Measurements from ENCODE around the gene CGNL1.

The CGNL1 gene

GRCh38 chr15:57518779-57519405 is 142.6 kb downstream of the CGNL1 start:
- DNase-seq (ENCODE audit: extremely low read depth in 1 of 2, low read depth in 1 of 2): no peak

GRCh38 chr15:57519806-57520205 is 143.5 kb downstream of the CGNL1 start:
- no peak for DNase-seq (ENCODE audit: extremely low read depth in 1 of 2, low read depth in 1 of 2)

GRCh38 chr15:57521503-57521902 is 145.2 kb downstream of the CGNL1 start:
- DNase-seq (ENCODE audit: extremely low read depth in 1 of 2, low read depth in 1 of 2): no peak

DNA sequence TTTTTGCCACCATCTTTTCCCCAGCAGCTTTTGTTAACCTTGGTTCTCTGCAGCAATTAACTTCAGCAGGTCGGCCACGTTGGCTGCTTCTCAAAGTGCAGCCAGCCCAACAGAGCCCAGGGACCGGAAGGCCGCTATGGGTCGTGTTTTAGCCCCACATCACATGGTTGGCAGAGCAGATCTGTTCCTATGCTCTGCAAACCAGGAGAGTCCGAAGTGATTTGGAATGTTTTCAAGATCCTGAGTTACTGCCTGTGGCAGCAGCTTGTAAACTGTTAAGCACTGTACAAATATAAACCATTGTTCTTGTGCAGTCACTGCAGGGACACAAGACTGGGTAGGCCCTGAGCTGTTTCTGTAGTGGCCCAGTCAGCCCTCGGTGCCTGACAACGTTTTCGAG is 145.8 kb downstream of the CGNL1 start:
- no peak for DNase-seq (ENCODE audit: extremely low read depth in 1 of 2, low read depth in 1 of 2)

DNA sequence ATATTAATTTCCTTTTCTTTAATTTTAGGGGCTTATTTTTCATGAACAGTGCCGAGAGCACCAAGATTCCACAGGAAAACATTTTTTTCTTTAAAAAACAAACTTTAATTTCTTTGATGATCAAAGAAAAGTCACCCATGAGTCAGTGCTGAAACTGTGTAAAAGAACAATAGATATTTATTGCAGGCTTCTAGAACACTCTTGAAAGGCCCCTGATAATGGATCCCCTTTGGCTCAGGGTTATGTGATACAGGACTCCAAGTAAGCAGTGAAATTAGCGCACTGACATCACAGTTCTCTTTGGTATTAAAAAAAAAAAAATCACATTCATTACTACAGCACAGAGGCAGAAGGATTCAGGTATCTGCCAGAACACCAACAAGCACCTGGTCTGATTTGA is 149.3 kb downstream of the CGNL1 start:
- no peak for DNase-seq (ENCODE audit: extremely low read depth in 1 of 2, low read depth in 1 of 2)

DNA sequence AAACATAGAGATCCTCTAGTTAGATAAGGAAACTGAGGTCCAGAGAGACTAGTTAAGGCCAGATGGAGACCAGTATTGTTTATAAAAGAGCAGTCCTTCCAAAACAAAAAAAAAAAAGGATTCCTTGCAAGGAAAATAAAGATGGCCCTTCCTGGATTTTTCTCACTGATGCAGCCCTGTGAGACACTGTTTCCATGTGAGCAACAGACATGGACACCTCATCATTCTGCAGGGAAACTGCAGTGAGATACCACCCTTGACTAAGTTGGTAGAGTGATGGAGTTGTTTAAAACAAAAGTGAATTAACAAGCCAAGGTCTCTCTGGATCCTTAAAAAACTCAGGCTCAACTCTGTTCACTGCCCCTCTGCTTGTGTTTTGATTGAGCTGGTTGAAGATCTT is 149.8 kb downstream of the CGNL1 start:
- no peak for DNase-seq (ENCODE audit: extremely low read depth in 1 of 2, low read depth in 1 of 2)

- no peak for DNase-seq (ENCODE audit: extremely low read depth in 1 of 2, low read depth in 1 of 2)
Measured at GRCh38 chr15:57526615-57527014, 150.3 kb downstream of the CGNL1 start.

- DNase-seq (ENCODE audit: extremely low read depth in 1 of 2, low read depth in 1 of 2): no peak
Measured at GRCh38 chr15:57527382-57528091, 151.2 kb downstream of the CGNL1 start.

- no peak for DNase-seq (ENCODE audit: extremely low read depth in 1 of 2, low read depth in 1 of 2)
Measured at GRCh38 chr15:57528940-57529565, 152.7 kb downstream of the CGNL1 start.

DNA sequence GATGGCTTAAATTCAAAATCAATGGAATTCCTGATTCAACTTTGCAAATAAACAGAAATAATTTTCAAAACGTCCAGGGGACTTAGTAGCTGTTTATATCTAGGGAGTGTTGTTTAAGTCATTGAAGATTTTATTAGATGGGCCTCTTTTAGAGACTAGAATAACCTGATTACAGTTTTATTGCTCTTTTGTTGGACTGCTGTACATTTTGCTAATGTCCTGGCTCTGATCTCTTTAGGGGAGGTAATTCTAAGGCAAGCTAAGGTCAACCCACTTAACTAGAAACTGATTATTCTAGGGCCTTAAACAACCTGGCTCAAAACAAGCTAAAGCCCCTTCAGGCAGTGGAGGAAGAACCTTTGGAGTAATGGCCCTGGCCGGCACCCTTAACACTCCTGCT is 153.4 kb downstream of the CGNL1 start:
- DNase-seq (ENCODE audit: extremely low read depth in 1 of 2, low read depth in 1 of 2): no peak

DNA sequence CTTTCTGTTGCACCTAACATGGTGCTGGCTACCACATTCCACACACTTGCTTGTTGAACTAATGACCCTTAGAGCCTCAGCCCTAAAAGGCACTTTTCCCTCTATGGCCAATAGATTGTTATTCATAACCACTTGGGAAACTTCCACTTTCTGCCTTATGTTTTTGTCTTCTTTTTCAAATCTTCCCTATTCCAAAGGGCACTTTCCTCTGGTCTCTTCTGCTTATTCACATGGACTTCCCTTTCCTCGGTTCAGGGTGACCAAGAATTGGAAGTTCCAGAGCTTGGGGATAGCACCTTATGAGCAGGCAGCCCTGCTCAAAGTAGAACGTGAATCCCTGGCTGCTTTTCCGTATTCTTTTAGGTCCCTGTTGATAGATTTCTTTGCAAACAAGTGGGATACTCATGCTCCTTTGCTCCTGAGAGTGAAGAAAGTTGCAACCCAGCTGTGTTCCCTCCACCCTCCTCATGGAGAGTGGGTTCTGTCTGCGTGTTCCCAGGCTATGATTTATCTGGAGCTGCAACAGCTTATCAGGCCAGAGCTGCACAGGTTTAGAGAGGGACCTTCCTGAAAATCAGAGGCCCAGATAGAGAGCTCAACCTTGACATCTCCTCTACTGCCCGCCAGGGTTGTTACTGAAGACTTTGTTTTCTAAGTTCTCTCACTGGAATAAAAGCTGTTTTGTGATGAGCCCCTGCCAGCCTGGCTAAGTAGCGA is 156.6 kb downstream of the CGNL1 start:
- no peak for DNase-seq (ENCODE audit: extremely low read depth in 1 of 2, low read depth in 1 of 2)

DNA sequence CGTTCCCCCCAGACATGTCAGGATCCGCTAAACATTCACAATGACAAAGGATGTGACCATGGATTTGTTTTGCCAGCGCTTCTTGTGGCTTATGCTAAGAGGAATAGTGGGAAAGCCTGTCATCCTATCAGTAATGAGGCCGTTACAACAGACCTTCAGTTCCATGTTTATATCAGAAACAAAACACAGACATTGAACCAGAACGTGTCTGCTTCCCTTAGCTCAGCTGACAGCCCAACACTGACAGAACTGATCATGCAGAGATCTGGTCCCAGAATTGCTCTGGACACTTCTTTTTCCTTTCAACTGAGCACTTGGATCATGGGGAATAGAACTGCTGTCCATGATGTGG is 157.1 kb downstream of the CGNL1 start:
- no peak for DNase-seq (ENCODE audit: extremely low read depth in 1 of 2, low read depth in 1 of 2)

GRCh38 chr15:57534281-57534680 is 158.0 kb downstream of the CGNL1 start:
- no peak for DNase-seq (ENCODE audit: extremely low read depth in 1 of 2, low read depth in 1 of 2)

- DNase-seq (ENCODE audit: extremely low read depth in 1 of 2, low read depth in 1 of 2): no peak
Measured at GRCh38 chr15:57537072-57537471, 160.8 kb downstream of the CGNL1 start.

- no peak for DNase-seq (ENCODE audit: extremely low read depth in 1 of 2, low read depth in 1 of 2)
Measured at GRCh38 chr15:57537488-57538264, 161.4 kb downstream of the CGNL1 start.

DNA sequence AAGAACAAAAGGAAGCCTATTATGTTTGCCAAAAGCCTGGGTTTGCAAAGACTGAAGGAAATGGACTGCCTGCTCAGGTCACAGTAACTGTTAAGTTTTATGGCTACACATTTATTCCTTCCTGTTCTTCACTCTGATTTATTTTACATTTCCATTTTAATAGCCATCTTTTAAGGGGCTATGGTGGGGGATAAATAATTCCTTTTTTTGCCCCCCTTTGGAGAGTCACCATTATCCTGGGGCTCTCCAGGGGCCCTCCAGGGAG is 161.9 kb downstream of the CGNL1 start:
- DNase-seq (ENCODE audit: extremely low read depth in 1 of 2, low read depth in 1 of 2): no peak

DNA sequence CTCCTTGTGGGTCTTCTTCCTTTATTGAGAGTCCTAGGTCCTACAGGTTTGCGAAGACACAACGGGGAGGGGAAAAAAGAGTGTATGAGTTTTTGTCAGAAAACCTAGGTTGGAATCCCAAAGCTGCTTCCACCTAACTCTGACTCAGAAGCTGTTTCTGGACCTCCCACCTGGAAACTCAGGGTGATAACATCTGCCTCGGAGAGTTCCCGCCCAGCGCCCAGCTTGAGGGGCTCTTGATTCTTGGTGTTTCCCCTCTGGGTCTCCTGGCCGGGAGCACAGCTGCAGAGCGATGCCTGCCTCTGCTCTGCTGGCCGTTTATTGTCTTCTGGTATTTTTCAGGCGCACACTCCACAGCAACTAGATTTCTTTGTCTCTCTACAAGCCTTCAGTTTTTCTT is 162.5 kb downstream of the CGNL1 start:
- DNase-seq (ENCODE audit: extremely low read depth in 1 of 2, low read depth in 1 of 2): no peak

- DNase-seq (ENCODE audit: extremely low read depth in 1 of 2, low read depth in 1 of 2): no peak
Measured at GRCh38 chr15:57540211-57540610, 163.9 kb downstream of the CGNL1 start.

- DNase-seq (ENCODE audit: extremely low read depth in 1 of 2, low read depth in 1 of 2): no peak
Measured at GRCh38 chr15:57540736-57541135, 164.4 kb downstream of the CGNL1 start.

DNA sequence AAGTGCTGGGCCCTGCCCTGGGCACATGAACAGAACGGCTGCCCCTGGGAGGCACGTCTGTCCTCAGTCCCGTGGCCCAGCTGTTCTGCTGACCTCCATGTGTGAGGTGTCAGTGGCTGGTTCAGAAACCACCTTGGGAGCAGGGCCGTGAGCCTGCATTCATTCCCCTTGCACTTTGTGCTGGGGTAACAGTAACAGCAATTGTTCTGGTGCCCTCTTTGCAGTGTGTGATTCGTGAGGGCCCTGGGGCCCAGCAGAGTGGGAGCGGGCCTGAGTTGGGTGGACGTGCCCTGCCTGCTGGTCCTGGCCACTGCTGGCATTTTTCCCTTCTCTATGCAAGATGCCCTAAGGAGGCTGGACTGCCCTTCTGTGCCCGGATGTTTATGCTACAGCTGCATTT is 165.0 kb downstream of the CGNL1 start:
- no peak for DNase-seq (ENCODE audit: extremely low read depth in 1 of 2, low read depth in 1 of 2)

DNA sequence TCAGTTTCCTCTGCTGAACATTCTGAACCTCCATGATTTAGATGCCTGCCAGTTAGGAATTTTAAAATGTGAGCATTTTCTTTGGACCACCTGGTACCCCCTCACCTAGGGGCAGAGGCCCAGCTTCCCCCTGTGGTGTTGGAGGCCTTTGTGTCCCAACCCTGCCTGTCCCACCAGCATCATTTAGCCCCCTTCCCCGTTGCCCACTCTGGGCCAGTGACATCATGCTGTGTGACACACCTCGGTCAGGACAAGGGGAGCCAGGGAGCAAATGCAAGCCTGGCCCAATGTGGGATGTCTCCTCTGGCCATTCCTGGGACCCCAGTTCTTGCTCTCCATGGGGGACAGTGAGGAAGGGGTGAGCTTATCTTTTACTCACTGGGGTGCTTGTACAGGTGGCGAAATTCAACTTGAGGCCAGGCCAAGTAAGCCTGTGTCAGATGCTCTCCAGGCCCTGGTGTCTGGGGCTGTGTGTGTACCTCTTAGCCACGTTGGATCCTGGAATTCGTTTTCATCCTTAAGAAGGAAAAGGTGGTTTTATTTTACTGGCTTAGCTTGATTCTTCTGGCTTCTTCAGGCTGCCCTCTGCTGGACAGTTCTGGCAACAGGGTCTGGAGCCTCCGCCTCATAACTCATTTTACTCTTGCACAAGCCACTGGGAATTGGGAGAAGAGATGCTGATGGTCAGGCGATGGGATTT is 165.7 kb downstream of the CGNL1 start:
- no peak for DNase-seq (ENCODE audit: extremely low read depth in 1 of 2, low read depth in 1 of 2)
